SK-N-MC (cell line): ENCODE results near the gene ALPK1.

Experiments
- DNase-seq: peaks from one replicate; pipeline ENCODE4 v3.0.0-alpha.2; 2011; ENCODE audit warnings: low read depth, low spot score
- H3K27ac ChIP-seq: fragments of 200-600 bp; sonication (generic); 2 replicates; pipeline ENCODE4 v1.5.1; 2016; ENCODE audit warnings: mixed run types
- H3K36me3 ChIP-seq: fragments of 200-600 bp; sonication (generic); 2 replicates; pipeline ENCODE4 v1.6.1; 2017; ENCODE audit warnings: antibody characterized with exemption, low read length, mixed read lengths; ENCODE audit not compliant: insufficient read depth
- H3K4me3 ChIP-seq: fragments of 200-600 bp; sonication (generic); 2 replicates; pipeline ENCODE4 v1.5.1; 2016
- H3K9ac ChIP-seq: fragments of 200-600 bp; sonication (generic); 2 replicates; pipeline ENCODE4 v1.8.0; 2017; ENCODE audit warnings: mixed run types, mixed read lengths; ENCODE audit not compliant: insufficient read length
- H3K9me3 ChIP-seq: fragments of 200-600 bp; sonication (generic); 2 replicates; pipeline ENCODE4 v1.6.1; 2017; ENCODE audit warnings: low read depth, mild to moderate bottlenecking, antibody characterized with exemption, low read length, moderate library complexity, mixed read lengths
- EZH2 ChIP-seq: fragments of 200-600 bp; sonication (generic); IDR thresholded peaks from one replicate; pipeline ENCODE4 v1.6.1; 2017; ENCODE audit warnings: antibody characterized with exemption
- FOXP2 ChIP-seq: optimal IDR thresholded peaks from 2 replicates; pipeline ENCODE3; 2011; ENCODE audit warnings: mild to moderate bottlenecking, moderate library complexity; ENCODE audit not compliant: insufficient read depth; ENCODE audit errors: extremely low read length, control extremely low read depth
- POLR2AphosphoS5 ChIP-seq: IDR thresholded peaks from 2 replicates; pipeline ENCODE4 v1.6.1; 2012; ENCODE audit warnings: mild to moderate bottlenecking, low read depth, low read length, borderline replicate concordance

The ALPK1 gene

GRCh38 chr4:112270640-112271421, 26.3 kb upstream of the ALPK1 start:
- Histone ChIP-seq H3K9ac (no peak overlapping the region), H3K4me3 (no peak overlapping the region), H3K27ac (no peak overlapping the region), H3K36me3 (peaks cover 23% of the 10 kb centered on the region), H3K9me3 (no peaks in the 10 kb centered on the region)
- TF ChIP-seq POLR2AphosphoS5 (no peak), FOXP2 (no peak), EZH2 (no peak)
- no peak for DNase-seq

GRCh38 chr4:112272292-112272691, 24.9 kb upstream of the ALPK1 start:
- no peak for TF ChIP-seq POLR2AphosphoS5
- no peak for TF ChIP-seq FOXP2
- no peak for TF ChIP-seq EZH2
- Histone ChIP-seq H3K27ac (no peak overlapping the region), H3K9ac (no peak overlapping the region), H3K4me3 (no peak overlapping the region), H3K9me3 (no peaks in the 10 kb centered on the region), H3K36me3 (peaks cover 27% of the 10 kb centered on the region)
- no peak for DNase-seq

GRCh38 chr4:112274959-112275358, 22.2 kb upstream of the ALPK1 start:
- H3K36me3 ChIP-seq = peaks cover 34% of the 10 kb centered on the region

GRCh38 chr4:112276113-112276512, 21.1 kb upstream of the ALPK1 start:
- no peak overlapping the region for H3K4me3 ChIP-seq
- H3K9ac ChIP-seq = no peak overlapping the region
- TF ChIP-seq FOXP2 = no peak
- TF ChIP-seq POLR2AphosphoS5 = no peak
- no peak for TF ChIP-seq EZH2
- no peaks in the 10 kb centered on the region for H3K9me3 ChIP-seq
- no peak for DNase-seq
- H3K36me3 ChIP-seq = peaks cover 30% of the 10 kb centered on the region
- no peak overlapping the region for H3K27ac ChIP-seq

More at GRCh38 chr4:112274959-112275358, 22.2 kb upstream of the ALPK1 start:
- no peak overlapping the region for H3K4me3 ChIP-seq
- TF ChIP-seq POLR2AphosphoS5 = no peak
- no peak for TF ChIP-seq EZH2
- TF ChIP-seq FOXP2 = no peak
- no peak overlapping the region for H3K27ac ChIP-seq
- no peaks in the 10 kb centered on the region for H3K9me3 ChIP-seq
- H3K9ac ChIP-seq = no peak overlapping the region
- DNase-seq = no peak

- H3K9me3 ChIP-seq = no peaks in the 10 kb centered on the region
- no peak overlapping the region for H3K9ac ChIP-seq
- DNase-seq = no peak
- no peak overlapping the region for H3K4me3 ChIP-seq
- H3K36me3 ChIP-seq = peaks cover 38% of the 10 kb centered on the region
- no peak overlapping the region for H3K27ac ChIP-seq
- TF ChIP-seq EZH2 (no peak), POLR2AphosphoS5 (no peak), FOXP2 (no peak)
These were observed 19.9 kb upstream of the ALPK1 start for GRCh38 chr4:112277220-112277619.

GRCh38 chr4:112277705-112278448, 19.3 kb upstream of the ALPK1 start:
- H3K4me3 ChIP-seq = no peak overlapping the region
- no peaks in the 10 kb centered on the region for H3K9me3 ChIP-seq
- TF ChIP-seq FOXP2 = no peak
- no peak for TF ChIP-seq EZH2
- H3K36me3 ChIP-seq = peaks cover 43% of the 10 kb centered on the region
- no peak overlapping the region for H3K9ac ChIP-seq
- no peak overlapping the region for H3K27ac ChIP-seq
- DNase-seq = no peak

- Histone ChIP-seq H3K27ac (no peak overlapping the region), H3K4me3 (no peak overlapping the region), H3K36me3 (peaks cover 43% of the 10 kb centered on the region), H3K9ac (no peak overlapping the region), H3K9me3 (no peaks in the 10 kb centered on the region)
- TF ChIP-seq EZH2 (no peak), POLR2AphosphoS5 (no peak), FOXP2 (no peak)
- no peak for DNase-seq
These were observed 17.9 kb upstream of the ALPK1 start for GRCh38 chr4:112279025-112279881.

- no peak for DNase-seq
- Histone ChIP-seq H3K36me3 (peaks cover 41% of the 10 kb centered on the region), H3K9me3 (no peaks in the 10 kb centered on the region), H3K27ac (no peak overlapping the region), H3K4me3 (no peak overlapping the region), H3K9ac (no peak overlapping the region)
- TF ChIP-seq FOXP2 (no peak), EZH2 (no peak), POLR2AphosphoS5 (no peak)
These were observed 17.3 kb upstream of the ALPK1 start for GRCh38 chr4:112279882-112280315.
